Activated CD8-positive, alpha-beta T cell treated with anti-CD3 and anti-CD28 coated beads for 36 hours (primary cell): Measurements from ENCODE around the gene TGFBRAP1. TPM values are rescaled to one million over a fixed set of nuclear protein-coding genes. Genes with fewer than 3 reads are reported as not detected.

Experiments
- ATAC-seq: fragments of 200-7000 bp; cut with Tn5 transposase; one replicate; pipeline ENCODE4 v1.10.0; 2021; ENCODE audit warnings: mild to moderate bottlenecking, moderate library complexity
- CTCF ChIA-PET: fragments of 350-600 bp; sonication (Branson Sonifier 250); formaldehyde crosslinking; loops from one replicate; lab custom pipeline; 2021; ENCODE audit warnings: antibody characterized with exemption; lab: Charles Lee
- POLR2A ChIA-PET: fragments of 350-600 bp; sonication (Branson Sonifier 250); formaldehyde crosslinking; loops from one replicate; lab custom pipeline; 2021; ENCODE audit warnings: antibody characterized with exemption; lab: Charles Lee
- DNase-seq: peaks from one replicate; pipeline ENCODE4 v3.0.0-alpha.2; 2020
- H3K27ac Mint-ChIP-seq: one replicate; pipeline ENCODE4 v1.8.0; 2021; ENCODE audit warnings: mild to moderate bottlenecking, mixed read lengths
- H3K27me3 Mint-ChIP-seq: one replicate; pipeline ENCODE4 v1.8.0; 2021; ENCODE audit warnings: mixed read lengths
- H3K36me3 Mint-ChIP-seq: one replicate; pipeline ENCODE4 v1.8.0; 2021; ENCODE audit warnings: low read depth, mixed read lengths
- H3K4me1 Mint-ChIP-seq: one replicate; pipeline ENCODE4 v1.8.0; 2021; ENCODE audit warnings: low read depth, mixed read lengths
- H3K4me3 Mint-ChIP-seq: one replicate; pipeline ENCODE4 v1.8.0; 2021; ENCODE audit warnings: mild to moderate bottlenecking, moderate library complexity, mixed read lengths
- H3K9me3 Mint-ChIP-seq: one replicate; pipeline ENCODE4 v1.8.0; 2021; ENCODE audit warnings: mixed read lengths
- intact Hi-C: fragments of 100-400 bp; cut with micrococcal nuclease; formaldehyde crosslinking; loops from one replicate; pipeline ENCODE4 v1.10.0; 2022
- total RNA-seq, 2 experiments: library from RNA; stranded (reverse); gene quantifications; one replicate each; pipeline ENCODE4 v1.2.3, GENCODE V29; 2021
- TF ChIP-seq, protein P1 (sequence below): fragments of 200-600 bp; IDR thresholded peaks from one replicate; pipeline ENCODE4 v1.8.0; 2022; ENCODE audit warnings: antibody characterized with exemption, mild to moderate bottlenecking

TGFBRAP1 gene
- total RNA-seq, 2 experiments from 2014 or later: 17.9 to 20.2 TPM

DNA sequence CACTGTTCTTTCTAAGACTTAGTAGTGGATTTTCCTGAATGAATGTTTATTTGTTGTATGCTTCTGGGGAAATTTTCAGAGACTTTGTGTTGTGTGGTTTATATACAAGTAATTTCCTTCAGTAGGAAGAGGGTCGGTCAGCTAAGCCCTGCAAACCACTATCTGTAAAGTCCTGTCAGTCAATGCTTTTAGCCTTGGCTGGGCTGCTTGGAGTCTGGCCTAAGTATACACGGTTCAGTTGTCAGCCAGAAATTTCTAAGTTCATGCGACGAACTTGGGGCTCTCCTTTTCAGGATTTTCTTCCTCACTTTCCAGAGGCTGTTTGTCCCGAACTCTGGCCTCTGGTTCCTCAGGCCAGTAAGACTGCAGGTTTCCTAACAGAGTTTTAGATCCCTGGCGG, 29.1 kb upstream of the TGFBRAP1 start:
- ATAC-seq (no peak), DNase-seq (no peak)
- H3K4me1 Mint-ChIP-seq: peaks cover 12% of the 10 kb centered on the region
- ChIA-PET POLR2A (interaction anchor here (1.1 kb wide), 1 partner anchor 9 kb away, joined by 3 read pairs; no protein-coding TSS in a partner anchor), CTCF (no interaction called here)
- peaks cover 10% of the 10 kb centered on the region for H3K9me3 Mint-ChIP-seq
- H3K4me3 Mint-ChIP-seq: no peak overlapping the region
- intact Hi-C loops: no loop called here
- peaks cover 52% of the 10 kb centered on the region for H3K36me3 Mint-ChIP-seq
- TF ChIP-seq, protein P1, sequence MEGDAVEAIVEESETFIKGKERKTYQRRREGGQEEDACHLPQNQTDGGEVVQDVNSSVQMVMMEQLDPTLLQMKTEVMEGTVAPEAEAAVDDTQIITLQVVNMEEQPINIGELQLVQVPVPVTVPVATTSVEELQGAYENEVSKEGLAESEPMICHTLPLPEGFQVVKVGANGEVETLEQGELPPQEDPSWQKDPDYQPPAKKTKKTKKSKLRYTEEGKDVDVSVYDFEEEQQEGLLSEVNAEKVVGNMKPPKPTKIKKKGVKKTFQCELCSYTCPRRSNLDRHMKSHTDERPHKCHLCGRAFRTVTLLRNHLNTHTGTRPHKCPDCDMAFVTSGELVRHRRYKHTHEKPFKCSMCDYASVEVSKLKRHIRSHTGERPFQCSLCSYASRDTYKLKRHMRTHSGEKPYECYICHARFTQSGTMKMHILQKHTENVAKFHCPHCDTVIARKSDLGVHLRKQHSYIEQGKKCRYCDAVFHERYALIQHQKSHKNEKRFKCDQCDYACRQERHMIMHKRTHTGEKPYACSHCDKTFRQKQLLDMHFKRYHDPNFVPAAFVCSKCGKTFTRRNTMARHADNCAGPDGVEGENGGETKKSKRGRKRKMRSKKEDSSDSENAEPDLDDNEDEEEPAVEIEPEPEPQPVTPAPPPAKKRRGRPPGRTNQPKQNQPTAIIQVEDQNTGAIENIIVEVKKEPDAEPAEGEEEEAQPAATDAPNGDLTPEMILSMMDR: no peak
- no peaks in the 10 kb centered on the region for H3K27me3 Mint-ChIP-seq
- H3K27ac Mint-ChIP-seq: no peak overlapping the region

DNA sequence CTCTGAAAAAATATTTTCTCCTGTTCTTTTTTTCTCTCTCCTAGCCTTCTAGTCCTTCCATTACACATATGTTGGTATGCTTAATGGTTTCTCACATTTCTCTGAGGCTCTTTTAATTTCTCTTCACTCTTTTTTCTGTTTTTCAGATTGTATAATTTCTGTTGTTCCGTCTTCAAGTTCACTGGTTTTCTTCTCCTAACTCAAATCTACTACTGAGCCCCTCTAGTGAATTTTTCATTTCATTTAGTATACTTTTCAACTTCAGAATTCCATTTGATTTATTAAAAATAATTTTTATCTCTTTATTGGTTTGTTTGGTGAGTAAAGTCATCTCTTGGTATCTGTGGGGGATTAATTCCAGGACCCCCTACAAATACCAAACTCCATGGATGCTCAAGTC, 27.6 kb upstream of the TGFBRAP1 start:
- H3K9me3 Mint-ChIP-seq: peaks cover 10% of the 10 kb centered on the region
- H3K27me3 Mint-ChIP-seq: no peaks in the 10 kb centered on the region
- POLR2A ChIA-PET: no interaction called here
- peaks cover 12% of the 10 kb centered on the region for H3K4me1 Mint-ChIP-seq
- ATAC-seq (no peak), DNase-seq (no peak)
- H3K4me3 Mint-ChIP-seq: no peak overlapping the region
- H3K27ac Mint-ChIP-seq: no peak overlapping the region
- intact Hi-C loops: no loop called here
- CTCF ChIA-PET: interaction anchor here (1.0 to 1.1 kb wide), 2 partner anchors 12 kb away, joined by 3 to 4 read pairs; no protein-coding TSS in a partner anchor
- H3K36me3 Mint-ChIP-seq: peaks cover 59% of the 10 kb centered on the region
- TF ChIP-seq, protein P1: no peak

DNA sequence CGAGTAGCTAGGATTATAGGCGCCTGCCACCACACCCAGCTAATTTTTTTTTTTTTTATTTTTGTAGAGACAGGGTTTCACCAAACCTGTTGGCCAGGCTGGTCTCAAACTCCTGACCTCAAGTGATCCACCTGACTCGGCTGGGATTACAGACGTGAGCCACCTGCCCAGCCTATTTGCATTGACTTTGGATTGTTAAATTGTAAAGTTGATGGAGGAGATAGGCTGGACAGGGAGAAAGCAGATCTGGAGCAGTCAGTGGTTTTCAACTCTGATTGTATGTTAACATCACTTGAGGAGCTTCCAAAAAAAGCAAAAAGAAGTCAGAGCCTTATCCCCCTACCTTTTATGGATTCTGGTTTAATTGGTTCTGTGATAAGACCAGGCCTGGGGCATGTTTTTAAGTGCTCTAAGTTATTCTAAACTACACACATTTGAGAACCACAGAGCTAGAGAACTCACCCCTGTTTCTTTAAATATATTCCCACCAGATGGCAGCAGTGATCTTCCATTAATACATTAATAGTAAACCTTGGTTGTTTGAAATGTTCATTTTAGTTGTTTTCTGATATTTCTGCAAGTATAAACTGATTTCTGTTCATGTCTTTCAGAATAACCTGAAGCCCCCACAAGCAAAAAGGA, 15.3 kb upstream of the TGFBRAP1 start:
- TF ChIP-seq, protein P1: no peak
- ATAC-seq (no peak), DNase-seq (no peak)
- ChIA-PET CTCF (interaction anchor here (0.7 to 1.9 kb wide), 8 partner anchors 9 to 200 kb away, joined by 3 to 6 read pairs (median 3); no protein-coding TSS in a partner anchor), POLR2A (no interaction called here)
- Mint-ChIP-seq H3K27me3 (no peaks in the 10 kb centered on the region), H3K4me1 (peaks cover 5% of the 10 kb centered on the region), H3K4me3 (no peak overlapping the region), H3K27ac (no peak overlapping the region), H3K9me3 (no peaks in the 10 kb centered on the region), H3K36me3 (peaks cover 43% of the 10 kb centered on the region)
- intact Hi-C loops: no loop called here

DNA sequence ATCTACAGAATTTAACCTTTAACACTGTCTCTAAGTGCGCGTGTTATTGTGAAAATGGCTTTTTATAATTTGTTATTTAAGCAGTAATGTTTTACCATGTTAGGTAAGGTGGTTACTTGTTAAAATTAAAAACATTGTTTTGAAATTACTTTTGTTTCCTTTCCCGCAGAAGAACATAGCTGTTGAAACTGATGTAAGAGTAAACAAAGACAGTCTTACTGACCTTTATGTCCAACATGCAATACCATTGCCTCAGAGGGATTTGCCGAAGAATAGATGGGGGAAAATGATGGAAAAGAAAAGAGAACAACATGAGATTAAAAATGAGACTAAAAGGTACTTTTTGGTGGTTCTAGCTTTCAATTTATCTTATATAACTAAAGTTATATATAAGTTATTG, 9.9 kb upstream of the TGFBRAP1 start:
- H3K27me3 Mint-ChIP-seq: no peaks in the 10 kb centered on the region
- H3K36me3 Mint-ChIP-seq: peaks cover 28% of the 10 kb centered on the region
- intact Hi-C loops: no loop called here
- DNase-seq (no peak), ATAC-seq (no peak)
- H3K4me3 Mint-ChIP-seq: peak overlapping the region; percentile 96
- ChIA-PET POLR2A (interaction anchor here (0.7 to 1.0 kb wide), 2 partner anchors 10 to 103 kb away, joined by 3 to 4 read pairs; partner anchors contain the start of gene TGFBRAP1), CTCF (interaction anchor here (1.2 to 2.2 kb wide), 4 partner anchors 11 to 252 kb away, joined by 3 to 6 read pairs (median 4); no protein-coding TSS in a partner anchor)
- H3K4me1 Mint-ChIP-seq: peaks cover 30% of the 10 kb centered on the region
- H3K27ac Mint-ChIP-seq: peak overlapping the region; percentile 47
- no peaks in the 10 kb centered on the region for H3K9me3 Mint-ChIP-seq
- TF ChIP-seq, protein P1: no peak

DNA sequence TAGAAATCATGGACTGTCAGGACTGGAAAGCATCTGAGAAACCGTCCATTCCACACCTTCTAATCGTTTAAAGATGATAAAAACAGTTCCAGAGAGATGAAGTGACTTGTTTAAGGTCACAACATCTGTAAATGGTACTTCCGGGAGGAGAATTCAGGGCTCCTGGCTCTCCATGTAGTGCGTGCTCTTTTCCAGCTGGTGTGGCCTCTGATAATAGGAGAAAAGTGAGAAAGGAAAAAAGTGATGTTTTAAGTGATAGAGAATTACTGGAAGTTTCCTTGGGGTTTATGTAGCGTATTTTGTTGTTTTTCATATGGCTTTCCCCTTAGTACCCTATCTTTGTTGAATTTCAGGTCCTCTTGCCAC, 8.5 kb upstream of the TGFBRAP1 start:
- DNase-seq (no peak), ATAC-seq (peak; percentile 10)
- ChIA-PET CTCF (interaction anchor here (1.0 to 1.5 kb wide), 4 partner anchors 10 to 253 kb away, joined by 3 to 7 read pairs (median 4); no protein-coding TSS in a partner anchor), POLR2A (interaction anchor here (0.9 to 1.7 kb wide), 3 partner anchors 9 to 31 kb away, joined by 3 to 14 read pairs (median 4); no protein-coding TSS in a partner anchor)
- Mint-ChIP-seq H3K36me3 (peaks cover 23% of the 10 kb centered on the region), H3K27me3 (no peaks in the 10 kb centered on the region), H3K4me3 (peak overlapping the region; percentile 96), H3K27ac (peak overlapping the region; percentile 100), H3K4me1 (peaks cover 30% of the 10 kb centered on the region), H3K9me3 (no peaks in the 10 kb centered on the region)
- intact Hi-C loops: no loop called here
- TF ChIP-seq, protein P1: no peak
